Lung (tissue), 12 donors: ENCODE data around the gene LPAR1. TPM values are rescaled to one million over a fixed set of nuclear protein-coding genes. Genes with fewer than 3 reads are reported as not detected.

Experiments used
- ATAC-seq: fragments of 200-7000 bp; cut with Tn5 transposase; one replicate; pipeline ENCODE4 v1.9.1; 2020; ENCODE audit warnings: moderate number of reproducible peaks; ENCODE audit not compliant: insufficient read depth, low FRiP score
- DNase-seq, 3 donors: peaks; one replicate each; pipeline ENCODE4 v3.0.0-alpha.2; 2013 to 2017
- H3K27ac ChIP-seq, 2 donors: one replicate each; pipeline ENCODE4 v1.5.1; 2013; ENCODE audit warnings: mild to moderate bottlenecking in 2 of 2, moderate library complexity in 2 of 2, control low read depth in 1 of 2, inconsistent platforms in 1 of 2, low read depth in 1 of 2, low read length in 1 of 2
- H3K27me3 ChIP-seq, 3 donors: one replicate each; pipeline ENCODE4 v1.5.1; 2013; ENCODE audit warnings: low read length in 2 of 3; ENCODE audit not compliant: control insufficient read depth in 3 of 3, insufficient read depth in 3 of 3
- H3K36me3 ChIP-seq, 4 donors: one replicate each; pipeline ENCODE4 v1.5.1; 2013; ENCODE audit warnings: low read length in 4 of 4, mild to moderate bottlenecking in 1 of 4, moderate library complexity in 1 of 4; ENCODE audit not compliant: control insufficient read depth in 4 of 4, insufficient read depth in 4 of 4
- H3K4me1 ChIP-seq, 5 donors: one replicate each; pipeline ENCODE4 v1.5.1; 2013; ENCODE audit warnings: low read length in 5 of 5, mild to moderate bottlenecking in 2 of 5, moderate library complexity in 1 of 5; ENCODE audit not compliant: control insufficient read depth in 5 of 5, insufficient read depth in 5 of 5
- H3K4me3 ChIP-seq: one replicate; pipeline ENCODE4 v1.5.1; 2013; ENCODE audit warnings: mild to moderate bottlenecking, control low read depth, moderate library complexity
- H3K9ac ChIP-seq, 2 donors: one replicate each; pipeline ENCODE4 v1.5.1; 2013; ENCODE audit warnings: low read length in 2 of 2, control low read depth in 1 of 2; ENCODE audit not compliant: insufficient read depth in 1 of 2
- H3K9me3 ChIP-seq, 4 donors: one replicate each; pipeline ENCODE4 v1.5.1; 2013; ENCODE audit warnings: low read length in 3 of 4, mild to moderate bottlenecking in 1 of 4, moderate library complexity in 1 of 4; ENCODE audit not compliant: control insufficient read depth in 4 of 4, insufficient read depth in 3 of 4
- CTCF ChIP-seq: IDR thresholded peaks from 2 replicates; pipeline ENCODE4 v1.5.1; 2012; ENCODE audit warnings: mild to moderate bottlenecking; ENCODE audit errors: control extremely low read depth, extremely low read depth
- WGBS, 2 donors: extraction: QIAGEN DNeasy Blood & Tissue Kit; methylation state at CpG; one replicate each; pipeline ENCODE4 v1.1.7; 2013; 5-methylcytosine and 5-hydroxymethylcytosine counted together
- polyA plus RNA-seq, 2 donors: library from polyadenylated mRNA; stranded (reverse); fragments of 200-250 nt; gene quantifications; one replicate each; pipeline ENCODE4 v1.2.1, GENCODE V29; 2013
- total RNA-seq, 2 donors: library from RNA; depleted of rRNA in 1 of 2; stranded (reverse); fragments of >200 nt in 1 of 2; gene quantifications; one replicate each; pipeline ENCODE4 v1.2.1, GENCODE V29; 2014 to 2021
- donor health status: control.
- donor health status: control.
- donor health status: Bipolar disorder and iron deficiency.
- donor health status: healthy.
- donor health status: DM: yes; HTN: yes; CAD: no.

Gene LPAR1
- total and polyA plus RNA-seq, 4 donors = 5.2 to 47.6 (median 23.3) TPM

GRCh38 chr9:110919609-110920008 lies 118.7 kb downstream of the LPAR1 start:
- peak overlapping the region in 1 of 2 donors; percentile 40 for H3K27ac ChIP-seq
- no peaks in the 10 kb centered on the region for H3K9me3 ChIP-seq
- TF ChIP-seq CTCF = no peak
- ATAC-seq (no peak), DNase-seq (no peak)
- no peak overlapping the region for H3K4me3 ChIP-seq
- peaks cover 0 to 5% (median 0%) of the 10 kb centered on the region in 4 donors for H3K36me3 ChIP-seq
- no peaks in the 10 kb centered on the region for H3K27me3 ChIP-seq
- WGBS, 2 donors = 48 to 63% methylated on average over 3 of the region's 3 CpGs
- H3K9ac ChIP-seq = no peak overlapping the region
- H3K4me1 ChIP-seq = peaks cover 0 to 4% (median 0%) of the 10 kb centered on the region in 5 donors

- DNase-seq (no peak), ATAC-seq (no peak)
- WGBS, 2 donors = 91 to 94% methylated on average over 3 of the region's 3 CpGs
- TF ChIP-seq CTCF = no peak
- H3K4me1 ChIP-seq = peaks cover 0 to 4% (median 0%) of the 10 kb centered on the region in 5 donors
- H3K27ac ChIP-seq = peak overlapping the region in 1 of 2 donors; percentile 40
- no peak overlapping the region for H3K4me3 ChIP-seq
- H3K36me3 ChIP-seq = peaks cover 0 to 5% (median 0%) of the 10 kb centered on the region in 4 donors
- no peak overlapping the region for H3K9ac ChIP-seq
- no peaks in the 10 kb centered on the region for H3K27me3 ChIP-seq
- no peaks in the 10 kb centered on the region for H3K9me3 ChIP-seq
These were observed 119.2 kb downstream of the LPAR1 start for GRCh38 chr9:110919050-110919435.

GRCh38 chr9:110918316-110919049 lies 119.8 kb downstream of the LPAR1 start:
- no peak for TF ChIP-seq CTCF
- Histone ChIP-seq H3K4me1 (peaks cover 0 to 4% (median 0%) of the 10 kb centered on the region in 5 donors), H3K4me3 (no peak overlapping the region), H3K27me3 (no peaks in the 10 kb centered on the region), H3K9ac (no peak overlapping the region), H3K36me3 (peaks cover 0 to 5% (median 0%) of the 10 kb centered on the region in 4 donors), H3K27ac (no peak overlapping the region), H3K9me3 (no peaks in the 10 kb centered on the region)
- 88 to 90% methylated on average over 1 of the region's 1 CpG for WGBS, 2 donors
- ATAC-seq (no peak), DNase-seq (no peak)
